AG04450 (cell line): ENCODE results near the gene HOXA5. TPM values are rescaled to one million over a fixed set of nuclear protein-coding genes. Genes with fewer than 3 reads are reported as not detected.
A peak's percentile ranks its signal among the peaks of the same experiment; 100 is the strongest.

Experiments
- CTCF ChIA-PET: fragments of 300-600, 350-600 bp; formaldehyde crosslinking; extraction: SDS; loops from one replicate; lab custom pipeline; 2022; ENCODE audit warnings: antibody characterized with exemption, inconsistent platforms; lab: Charles Lee
- POLR2A ChIA-PET: fragments of 350-600 bp; formaldehyde crosslinking; extraction: SDS; loops from one replicate; lab custom pipeline; 2021; ENCODE audit warnings: antibody characterized with exemption, inconsistent platforms; lab: Yijun Ruan, JAX
- DNase-seq: peaks from one replicate; pipeline ENCODE4 v3.0.0-alpha.2; 2011; ENCODE audit warnings: low read depth, low spot score
- H3K27ac ChIP-seq: one replicate; pipeline ENCODE4 v1.5.1; 2012; ENCODE audit warnings: low read depth, low read length, control low read depth
- H3K27me3 ChIP-seq: one replicate; pipeline ENCODE4 v1.6.0; 2012; ENCODE audit warnings: low read length; ENCODE audit not compliant: control insufficient read depth, insufficient read depth
- H3K4me3 ChIP-seq: 2 replicates; pipeline ENCODE4 v1.5.1; 2011; ENCODE audit warnings: mild to moderate bottlenecking, low read depth, low read length, control low read depth
- H3K9me3 ChIP-seq: 2 replicates; pipeline ENCODE4 v1.5.1; 2012; ENCODE audit warnings: low read length; ENCODE audit not compliant: control insufficient read depth, insufficient read depth
- CTCF ChIP-seq: IDR thresholded peaks from 2 replicates; pipeline ENCODE4 v1.5.1; 2011; ENCODE audit warnings: low read depth, low read length, control low read depth, inconsistent platforms
- polyA plus RNA-seq: library from polyadenylated mRNA; depleted of rRNA; stranded (reverse); fragments of >200 nt; gene quantifications from 2 replicates; pipeline ENCODE4 v1.2.3, GENCODE V29; 2011

HOXA5 gene
- polyA plus RNA-seq, 1 experiment = 51.0 TPM

DNA sequence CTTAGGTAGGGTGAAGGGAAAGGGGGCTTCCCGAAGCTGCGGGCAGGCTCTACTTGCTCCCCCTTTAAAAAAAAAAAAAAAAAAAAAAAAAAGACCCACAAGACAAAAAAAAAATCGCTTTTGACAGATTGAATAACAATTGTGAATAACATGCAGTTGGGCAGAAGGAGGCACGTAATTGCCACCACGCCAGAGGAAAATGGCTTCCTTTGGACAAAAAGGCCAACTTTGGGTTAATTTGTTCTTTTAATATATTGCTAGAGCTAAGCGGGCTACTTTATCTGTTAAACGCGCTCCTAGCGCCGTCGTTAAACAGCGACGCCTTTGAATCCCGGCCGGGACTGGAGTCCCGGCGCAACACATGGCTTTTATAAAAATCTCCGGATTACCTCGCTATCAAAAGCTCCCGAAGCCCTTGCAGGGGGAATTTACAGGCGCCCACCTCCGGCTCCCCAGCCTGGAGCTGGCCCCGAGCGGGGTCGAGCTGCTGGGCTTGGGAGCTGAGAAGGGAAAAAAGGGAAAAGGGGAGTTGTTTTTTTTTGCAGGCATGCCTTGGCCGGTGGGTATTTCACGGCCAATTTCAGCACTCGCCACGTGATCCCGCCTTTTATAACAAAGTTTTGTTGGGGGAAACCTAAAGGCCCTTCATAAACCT lies 40.3 kb upstream of the HOXA5 start:
- peaks cover 18% of the 10 kb centered on the region; the same call in 1 of the 2 replicates for H3K9me3 ChIP-seq
- ChIA-PET POLR2A (interaction anchor here (0.6 kb wide), 1 partner anchor 10 kb away, joined by 4 read pairs; no protein-coding TSS in a partner anchor), CTCF (interaction anchor here (0.6 to 1.1 kb wide), 3 partner anchors 27 to 1291 kb away, joined by 3 to 5 read pairs (median 3); no protein-coding TSS in a partner anchor)
- TF ChIP-seq CTCF = no peak
- no peak overlapping the region for H3K27ac ChIP-seq
- DNase-seq = no peak
- H3K27me3 ChIP-seq = peaks cover 96% of the 10 kb centered on the region
- peak overlapping the region; percentile 31 for H3K4me3 ChIP-seq

DNA sequence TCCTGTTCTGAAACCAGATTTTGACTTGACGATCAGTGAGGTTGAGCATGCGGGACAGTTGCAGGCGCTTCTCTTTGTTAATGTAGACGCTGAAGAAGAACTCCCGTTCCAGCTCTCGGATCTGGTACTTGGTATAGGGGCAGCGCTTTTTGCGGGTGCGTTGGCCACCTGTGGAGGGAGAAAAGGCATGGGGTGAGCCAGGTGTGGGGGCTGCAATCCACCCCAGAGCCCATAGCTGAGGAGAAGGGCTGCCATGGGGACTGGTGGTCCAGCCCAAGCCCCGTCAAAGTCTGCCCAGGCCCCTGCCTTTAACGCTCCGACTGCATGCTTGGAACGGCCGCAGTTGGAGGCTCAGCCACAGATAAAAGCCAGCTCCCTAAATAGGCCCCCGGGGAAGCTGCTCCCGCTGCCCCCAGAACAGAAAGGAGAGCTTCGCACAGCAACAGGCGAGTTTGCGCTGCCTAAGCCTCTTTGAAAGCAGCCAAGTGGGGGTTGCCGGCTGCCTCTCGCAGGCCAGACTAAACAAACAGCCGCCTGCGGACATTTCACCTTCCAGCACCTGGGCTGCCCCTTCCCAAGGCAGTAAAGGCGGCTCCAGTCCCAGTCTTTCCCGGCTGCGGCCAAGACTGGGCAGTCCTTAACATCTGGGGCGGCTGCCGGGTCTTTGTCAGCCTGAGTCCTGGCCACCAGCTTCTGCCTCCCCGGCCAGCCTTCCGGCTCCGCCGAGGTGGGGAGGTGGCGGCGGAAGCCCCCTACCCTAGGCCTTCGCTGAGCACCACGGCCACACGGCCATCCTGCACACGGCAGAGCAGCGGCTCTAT lies 39.6 kb upstream of the HOXA5 start:
- H3K27me3 ChIP-seq = peaks cover 94% of the 10 kb centered on the region
- POLR2A ChIA-PET = no interaction called here
- no peak overlapping the region for H3K27ac ChIP-seq
- H3K9me3 ChIP-seq = peaks cover 17% of the 10 kb centered on the region; the same call in 1 of the 2 replicates
- DNase-seq = no peak
- TF ChIP-seq CTCF = no peak
- CTCF ChIA-PET = interaction anchor here (0.6 to 1.1 kb wide), 2 partner anchors 911 to 1291 kb away, joined by 3 to 5 read pairs; no protein-coding TSS in a partner anchor
- H3K4me3 ChIP-seq = no peak overlapping the region

DNA sequence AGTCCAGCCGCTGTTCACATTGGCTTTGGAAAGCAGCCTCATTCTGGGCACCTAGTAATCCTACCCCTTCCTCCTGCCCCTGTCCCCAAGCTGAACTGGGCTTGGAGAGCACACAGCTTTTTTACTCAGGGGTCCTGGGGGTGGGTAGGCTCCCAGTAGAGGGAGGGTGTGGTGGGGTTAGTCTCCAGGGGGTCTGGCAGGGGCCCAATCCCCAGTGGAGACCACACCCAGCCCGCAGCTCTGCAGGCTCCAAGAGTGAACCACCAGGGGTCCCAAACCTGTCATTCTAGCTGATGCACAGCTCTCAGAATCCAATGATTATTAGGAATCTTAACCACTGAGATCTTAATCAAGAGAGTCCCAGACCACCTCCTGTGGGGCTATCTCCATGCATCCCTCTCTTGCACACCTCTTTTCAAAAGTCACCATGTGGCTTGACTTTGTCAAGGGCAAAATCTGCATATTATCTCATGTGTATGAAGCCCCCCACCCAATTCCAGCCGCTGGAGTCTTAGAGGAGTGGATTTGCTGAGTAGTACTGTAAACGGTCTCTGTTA lies 38.9 kb upstream of the HOXA5 start:
- TF ChIP-seq CTCF = no peak
- DNase-seq = no peak
- Histone ChIP-seq H3K9me3 (peaks cover 14% of the 10 kb centered on the region; the same call in 1 of the 2 replicates), H3K4me3 (no peak overlapping the region), H3K27ac (no peak overlapping the region), H3K27me3 (peaks cover 93% of the 10 kb centered on the region)
- POLR2A ChIA-PET = interaction anchor here (0.6 kb wide), 1 partner anchor 72 kb away, joined by 4 read pairs; no protein-coding TSS in a partner anchor
- CTCF ChIA-PET = interaction anchor here (0.6 to 1.3 kb wide), 4 partner anchors 13 to 1289 kb away, joined by 3 to 11 read pairs (median 4); no protein-coding TSS in a partner anchor

DNA sequence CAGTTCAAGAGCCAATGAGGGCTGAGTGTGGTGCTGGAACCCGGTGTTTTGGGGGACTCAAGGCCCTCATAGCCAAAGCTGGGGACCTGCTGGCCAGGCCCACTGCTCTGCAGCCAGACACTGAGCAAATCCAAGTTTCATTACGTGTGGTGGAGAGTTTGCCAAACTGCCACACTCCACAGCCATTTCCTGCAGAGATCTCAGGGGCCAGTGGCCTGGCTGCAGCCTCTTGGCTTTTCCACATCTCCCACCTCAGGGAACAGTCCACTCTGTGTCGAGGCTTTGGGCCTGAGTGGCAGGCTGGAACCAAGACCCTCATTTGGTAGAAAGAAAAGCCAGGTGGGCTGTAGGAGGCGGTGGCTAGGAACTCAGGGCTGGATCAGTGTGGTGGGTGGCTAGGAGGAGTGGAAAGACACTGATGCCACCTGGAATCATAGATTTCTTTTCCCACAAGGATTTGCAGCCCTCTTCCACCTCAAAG lies 38.4 kb upstream of the HOXA5 start:
- no peak overlapping the region for H3K27ac ChIP-seq
- no peak for DNase-seq
- CTCF ChIA-PET = interaction anchor here (0.6 to 1.3 kb wide), 4 partner anchors 14 to 1289 kb away, joined by 3 to 11 read pairs (median 4); no protein-coding TSS in a partner anchor

More for the DNA sequence above, 38.4 kb upstream of the HOXA5 start:
- TF ChIP-seq CTCF = no peak
- no peak overlapping the region for H3K4me3 ChIP-seq
- POLR2A ChIA-PET = interaction anchor here (0.6 kb wide), 1 partner anchor 71 kb away, joined by 4 read pairs; no protein-coding TSS in a partner anchor
- peaks cover 93% of the 10 kb centered on the region for H3K27me3 ChIP-seq
- H3K9me3 ChIP-seq = peaks cover 14% of the 10 kb centered on the region; the same call in 1 of the 2 replicates
